ENCODE data around the gene AP1G2.
"Not testable (repeated sequence)": the region's sequence is repeated elsewhere in the genome, so short reads cannot be mapped to it uniquely, and the experiment has no call there.

The AP1G2 gene

DNA sequence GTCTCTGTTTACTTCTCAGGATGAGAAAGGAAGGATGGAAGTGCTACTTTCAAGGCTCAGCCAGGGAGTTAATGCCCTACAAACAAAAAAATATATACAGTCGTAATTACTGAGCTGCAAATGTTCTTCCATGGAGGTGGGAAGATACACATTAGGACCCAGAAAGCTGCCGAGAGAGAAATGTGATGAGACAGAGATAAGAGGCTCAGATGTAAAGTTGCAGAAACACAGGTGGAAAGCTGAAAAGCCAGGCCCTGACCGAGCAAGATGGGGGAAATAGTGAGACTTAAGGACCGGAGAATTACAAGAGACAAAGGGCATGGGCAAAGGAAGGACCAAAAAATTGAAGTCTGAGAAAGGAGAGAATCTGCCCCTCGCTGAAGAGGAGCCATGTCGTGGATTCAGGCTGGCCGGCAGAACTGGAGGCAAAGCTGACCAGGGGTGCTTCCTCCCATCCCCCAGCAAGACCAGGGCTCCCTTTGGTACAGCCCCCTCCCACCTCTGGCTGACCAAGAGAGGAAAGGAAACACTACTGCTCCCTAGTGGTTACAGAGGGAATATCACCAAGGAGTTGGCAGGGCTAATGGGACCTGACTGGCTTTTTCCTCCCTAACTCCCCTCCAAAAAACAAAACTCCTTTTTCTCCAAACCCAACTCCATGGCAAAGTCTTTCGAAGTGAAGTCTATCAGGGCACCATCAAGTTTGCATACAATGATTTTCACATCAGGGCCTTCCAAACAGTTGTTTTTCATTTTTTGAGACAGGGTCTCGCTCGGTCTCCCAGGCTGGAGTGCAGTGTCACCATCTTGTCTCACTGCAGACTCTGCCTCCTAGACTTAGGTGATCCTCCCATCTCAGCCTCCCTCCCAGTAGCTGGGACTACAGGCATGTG is 28.1 kb downstream of the AP1G2 start:
- DNase-seq (ENCODE audit: low read depth, low spot score), result no peak

DNA sequence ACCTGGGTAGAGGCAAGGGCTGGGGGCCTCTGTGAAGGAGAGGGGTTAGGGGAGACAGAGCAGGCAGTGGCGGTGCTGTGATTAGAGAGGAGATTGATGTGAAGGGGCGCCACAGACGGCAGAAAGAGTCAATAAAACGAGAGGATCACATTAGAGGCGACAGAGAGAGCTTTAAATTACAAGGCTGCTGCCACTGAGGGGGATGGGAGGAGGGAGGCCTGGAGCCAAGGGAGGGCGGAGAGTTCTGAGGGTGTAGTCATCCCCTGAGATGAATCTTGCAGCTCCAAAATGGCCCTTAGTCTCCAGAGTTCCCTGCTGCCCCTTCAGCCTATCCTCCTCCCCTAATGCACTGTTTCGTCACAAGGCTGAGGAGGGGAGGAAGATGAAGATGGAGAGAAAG is 28.8 kb downstream of the AP1G2 start:
- DNase-seq (ENCODE audit: low read depth, low spot score), result no peak

DNA sequence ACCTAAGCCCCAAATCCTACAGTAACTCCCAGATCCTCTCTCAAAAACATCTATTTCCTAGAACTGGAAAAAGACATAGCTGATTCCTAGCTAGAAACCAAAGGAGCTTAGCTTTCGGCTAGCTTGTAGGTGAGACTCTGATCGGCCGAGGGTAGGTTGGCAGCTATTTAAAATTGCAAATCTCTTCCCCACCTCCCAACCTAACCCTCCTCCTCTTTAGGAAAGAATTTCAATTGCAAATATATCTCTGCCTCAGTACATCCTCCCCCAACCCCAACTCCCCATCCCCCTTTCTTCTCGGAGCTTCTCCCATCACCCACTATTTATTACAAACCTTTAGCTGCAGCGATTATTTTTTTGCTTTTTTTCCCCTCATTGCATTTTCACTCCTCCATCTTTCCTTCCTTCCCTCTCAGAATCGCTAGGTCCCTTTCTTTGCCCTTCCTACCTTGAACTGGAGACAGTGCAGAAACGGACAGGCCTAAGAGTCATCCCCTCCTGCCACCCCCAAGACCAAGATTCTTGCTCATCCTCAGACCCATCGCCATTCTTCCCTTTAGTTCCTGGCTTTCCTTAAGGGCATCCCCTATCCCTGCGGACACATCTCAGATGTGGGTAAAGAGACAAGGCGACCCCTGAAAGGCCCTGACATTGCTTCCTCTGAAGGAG is 29.4 kb downstream of the AP1G2 start:
- no peak for DNase-seq (ENCODE audit: low read depth, low spot score)

DNA sequence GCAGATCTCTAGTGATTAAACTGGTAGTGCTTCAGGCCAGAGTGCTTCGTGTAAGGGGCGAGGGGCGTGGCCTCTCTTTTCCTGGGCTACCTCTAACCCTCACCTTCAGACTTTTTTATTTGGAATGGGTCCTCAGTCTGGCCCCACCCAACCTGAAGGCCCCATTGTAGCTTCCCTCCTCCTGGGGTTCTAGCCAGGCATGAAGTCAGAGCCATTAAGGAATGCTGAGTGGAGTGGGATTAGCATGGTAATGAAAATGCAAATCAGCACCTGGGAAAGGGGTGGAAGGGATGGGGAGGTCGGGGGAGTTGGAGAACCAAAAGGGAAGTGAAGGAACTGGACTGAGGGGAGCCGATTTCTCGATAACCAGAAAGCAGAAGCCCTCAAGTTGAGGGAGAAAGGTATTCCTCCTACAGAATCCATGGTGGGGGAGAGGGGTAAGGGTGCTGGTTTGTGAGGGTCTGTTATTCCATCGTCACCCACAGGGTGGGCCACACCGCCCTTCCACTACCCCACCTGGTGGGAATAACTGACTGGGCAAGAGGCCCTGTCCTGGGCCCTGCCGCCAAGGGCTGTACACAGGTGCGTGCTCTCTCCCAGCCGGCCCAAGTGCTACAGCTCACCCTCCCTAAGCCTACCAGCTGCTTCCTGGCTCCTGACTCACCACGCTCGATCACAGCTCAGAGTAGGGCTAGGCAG is 30.1 kb downstream of the AP1G2 start:
- no peak for DNase-seq (ENCODE audit: low read depth, low spot score)

DNA sequence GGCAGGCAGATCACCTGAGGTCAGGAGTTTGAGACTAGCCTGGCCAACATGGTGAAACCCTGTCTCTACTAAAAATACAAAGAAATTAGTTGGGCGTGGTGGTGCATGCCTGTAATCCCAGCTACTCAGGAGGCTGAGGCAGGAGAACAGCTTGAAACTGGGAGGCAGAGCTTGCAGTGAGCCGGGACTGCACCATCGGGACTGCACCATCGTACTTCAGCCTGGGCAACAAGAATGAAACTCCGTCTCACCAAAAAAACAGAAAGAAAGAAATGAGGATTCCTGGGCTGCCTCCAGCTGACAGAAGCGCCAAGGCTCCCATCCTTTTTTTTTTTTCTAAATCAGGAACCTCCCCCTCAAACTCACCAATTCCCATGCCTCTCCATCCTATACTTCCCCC is 30.7 kb downstream of the AP1G2 start:
- not testable (repeated sequence) for DNase-seq (ENCODE audit: low read depth, low spot score)

DNA sequence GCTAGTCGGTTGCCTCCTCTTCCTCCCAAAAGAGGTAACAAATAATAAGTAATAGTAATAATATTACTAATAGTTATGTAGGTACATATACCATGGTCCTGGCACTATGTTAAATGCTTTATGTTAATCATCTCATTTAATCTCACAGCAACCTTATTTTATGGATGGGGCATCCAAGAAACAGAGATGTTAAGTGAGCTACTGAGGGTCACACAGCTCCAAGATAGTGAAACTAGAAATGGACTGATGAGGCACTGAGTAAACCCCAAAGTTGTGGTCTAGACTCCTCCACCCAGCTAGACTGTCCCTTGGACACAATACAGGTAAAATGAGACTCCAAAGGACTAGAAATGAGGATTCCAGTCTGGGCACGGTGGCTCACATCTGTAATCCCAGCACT is 31.1 kb downstream of the AP1G2 start:
- DNase-seq (ENCODE audit: low read depth, low spot score), result no peak

DNA sequence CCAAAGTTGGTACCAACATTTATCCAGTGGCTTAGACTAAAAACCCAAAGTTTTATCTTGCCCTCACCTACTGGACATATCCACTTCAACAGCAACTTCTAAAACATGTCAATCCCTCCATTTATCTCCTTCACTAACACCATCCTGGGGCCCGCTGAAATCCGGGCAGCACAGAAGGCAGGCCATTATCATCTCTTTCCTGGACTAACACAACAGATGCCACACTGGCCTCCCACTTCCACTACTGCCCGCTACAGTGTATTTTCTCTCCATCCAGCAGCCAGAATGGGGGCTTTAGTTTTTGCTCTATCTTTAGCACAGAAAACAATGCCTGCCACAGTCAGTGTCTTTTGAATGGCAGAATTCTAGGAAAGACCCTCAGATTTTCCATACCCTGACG is 31.6 kb downstream of the AP1G2 start:
- DNase-seq (ENCODE audit: low read depth, low spot score), result no peak

DNA sequence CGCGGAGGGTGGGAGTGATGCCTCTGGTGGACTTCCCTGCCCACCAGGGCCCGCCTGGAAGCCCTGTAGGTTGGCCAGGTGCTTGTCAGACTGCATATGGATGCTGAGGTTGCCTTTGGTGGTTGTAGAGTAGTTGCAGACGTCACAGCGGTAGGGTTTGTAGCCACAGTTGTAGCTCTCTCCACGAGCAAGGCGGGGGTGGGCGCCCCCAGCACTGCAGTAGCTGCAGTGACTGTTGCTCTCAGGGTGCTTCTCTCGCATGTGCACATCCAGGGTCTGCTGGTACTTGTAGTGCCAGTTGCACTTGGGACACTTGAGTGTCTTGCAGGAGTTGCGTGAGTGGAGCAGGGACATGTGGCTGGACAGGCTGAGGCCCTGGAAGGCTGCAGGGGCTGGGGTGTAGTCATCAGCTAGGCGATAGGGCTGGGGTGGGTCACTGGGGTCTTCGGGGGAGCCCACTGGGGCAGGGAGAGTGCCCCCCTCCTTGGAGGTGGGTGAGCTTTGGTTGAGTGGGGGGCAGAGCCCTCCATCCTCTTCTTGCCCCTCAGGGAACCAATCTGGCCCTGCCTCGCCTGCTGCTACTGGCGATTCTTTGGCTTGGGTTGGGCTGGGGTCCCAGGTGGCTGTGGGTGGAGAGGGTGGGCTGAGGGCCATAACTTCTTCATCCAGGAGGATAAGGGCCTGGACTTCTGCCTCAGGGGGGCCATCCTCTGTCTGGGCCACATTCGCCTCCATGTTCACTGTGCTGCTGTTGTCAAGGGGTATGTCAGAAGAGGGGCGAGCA is 33.7 kb downstream of the AP1G2 start:
- DNase-seq (ENCODE audit: low read depth, low spot score), result no peak

DNA sequence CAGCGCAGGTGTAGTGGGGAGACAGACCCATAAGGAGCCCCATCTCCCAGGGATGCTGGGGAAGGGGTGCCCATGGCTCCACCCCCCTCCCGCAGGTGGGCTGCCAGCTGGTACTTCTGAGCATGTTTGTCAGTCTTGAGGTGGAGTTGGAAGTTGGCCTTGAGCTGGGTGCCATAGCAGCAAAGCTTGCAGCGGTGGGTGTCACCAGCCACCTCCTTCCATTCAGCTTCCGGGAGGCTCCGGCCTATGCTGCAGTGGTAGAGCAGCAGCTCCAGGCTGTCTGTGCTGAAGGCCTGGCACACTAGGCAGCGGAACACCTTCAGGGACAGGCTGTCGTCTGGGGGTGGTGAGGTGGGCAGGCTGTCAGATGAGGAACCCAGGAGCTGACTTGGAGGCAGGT is 34.9 kb downstream of the AP1G2 start:
- DNase-seq (ENCODE audit: low read depth, low spot score), result no peak

DNA sequence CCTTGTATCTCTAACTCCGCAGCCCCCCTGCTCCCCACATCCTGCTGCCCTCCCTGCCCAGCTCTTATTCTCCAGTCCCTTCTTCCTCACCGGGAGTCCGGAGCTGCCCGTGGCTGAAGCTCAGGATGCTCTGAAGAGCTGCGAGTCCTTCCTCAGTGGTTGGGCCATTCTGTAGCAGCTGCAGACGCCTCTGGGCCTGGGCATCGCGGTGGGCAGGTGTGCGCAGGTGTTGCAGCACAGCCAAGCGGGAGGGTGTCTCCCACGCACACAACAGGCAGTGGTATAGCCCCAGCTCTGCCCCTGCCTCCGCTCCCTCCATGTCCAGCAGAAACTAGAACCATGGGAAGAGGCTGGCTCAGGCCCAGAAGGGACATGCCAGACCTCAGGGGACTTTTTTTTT is 36.2 kb downstream of the AP1G2 start:
- no peak for DNase-seq (ENCODE audit: low read depth, low spot score)

DNA sequence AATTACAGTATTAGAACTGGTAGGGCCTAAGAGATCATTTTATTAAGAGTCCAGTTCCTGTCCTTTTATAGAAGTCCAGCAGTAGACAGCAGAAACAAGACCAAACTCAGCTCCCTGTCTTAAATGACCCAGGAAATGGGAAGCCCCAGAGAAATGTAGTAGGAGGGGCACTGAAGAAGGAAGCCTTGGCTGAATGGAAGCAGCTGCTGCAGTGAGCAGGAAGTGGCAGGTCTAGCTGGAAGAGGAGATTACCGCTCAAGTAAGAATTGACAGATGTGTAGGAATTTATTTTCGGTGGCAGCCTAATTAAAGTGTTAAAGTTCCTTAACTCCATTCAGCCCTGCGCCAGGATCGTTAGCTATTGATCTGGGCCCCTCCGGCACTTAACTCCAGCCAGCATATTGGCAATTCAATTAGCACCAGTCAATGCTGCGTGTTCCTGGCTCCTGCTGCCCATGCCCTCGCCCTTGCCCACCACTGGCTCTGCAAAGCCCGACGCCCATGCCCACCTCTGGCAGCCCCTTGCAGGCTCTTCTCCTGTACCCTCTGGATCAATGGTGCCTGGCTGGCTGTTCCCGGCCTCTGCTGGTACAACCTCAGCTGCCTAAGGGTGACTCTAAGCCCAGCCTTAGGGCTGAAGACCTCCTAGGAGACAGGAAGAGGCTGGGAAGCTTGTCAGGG is 37.1 kb downstream of the AP1G2 start:
- DNase-seq (ENCODE audit: low read depth, low spot score), result no peak

DNA sequence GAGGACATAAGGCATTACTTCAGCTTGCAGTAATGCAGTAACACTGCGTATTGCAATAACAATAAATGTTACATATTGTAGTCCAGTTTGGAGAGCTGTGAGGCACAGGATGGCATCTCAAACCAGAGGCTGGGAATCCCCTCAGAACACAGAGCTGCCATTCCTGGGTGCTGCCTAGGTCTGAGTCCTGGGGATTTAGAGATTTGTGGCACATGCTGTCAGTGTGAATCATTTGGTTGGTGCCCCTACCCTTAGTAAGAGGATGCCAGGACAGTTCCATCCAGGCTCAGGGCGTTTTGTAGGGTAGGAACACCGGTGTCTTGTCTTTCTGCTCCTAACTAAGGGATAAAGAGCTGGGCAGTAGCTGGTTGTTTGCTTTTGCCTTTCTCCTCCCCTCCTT is 38.6 kb downstream of the AP1G2 start:
- DNase-seq (ENCODE audit: low read depth, low spot score), result no peak

DNA sequence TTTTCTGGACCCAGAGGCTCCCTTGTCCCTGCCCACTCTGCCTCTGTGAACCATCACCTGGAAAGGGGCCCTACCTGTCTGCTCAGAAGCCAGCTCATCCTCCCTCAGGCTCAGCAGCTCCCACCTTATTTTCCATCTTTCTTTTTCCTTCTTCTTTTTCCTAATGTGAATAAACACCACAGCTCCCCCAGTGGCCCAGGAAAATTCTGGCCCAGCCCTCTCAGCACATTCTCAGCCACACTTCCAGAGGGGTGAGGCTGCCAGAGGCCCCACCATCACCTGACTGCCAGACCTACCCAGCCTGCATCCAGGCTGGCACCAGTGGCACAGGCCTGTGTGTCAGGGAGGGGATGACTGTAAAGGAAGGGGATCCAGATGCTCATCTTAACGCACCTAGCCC is 39.0 kb downstream of the AP1G2 start:
- no peak for DNase-seq (ENCODE audit: low read depth, low spot score)

DNA sequence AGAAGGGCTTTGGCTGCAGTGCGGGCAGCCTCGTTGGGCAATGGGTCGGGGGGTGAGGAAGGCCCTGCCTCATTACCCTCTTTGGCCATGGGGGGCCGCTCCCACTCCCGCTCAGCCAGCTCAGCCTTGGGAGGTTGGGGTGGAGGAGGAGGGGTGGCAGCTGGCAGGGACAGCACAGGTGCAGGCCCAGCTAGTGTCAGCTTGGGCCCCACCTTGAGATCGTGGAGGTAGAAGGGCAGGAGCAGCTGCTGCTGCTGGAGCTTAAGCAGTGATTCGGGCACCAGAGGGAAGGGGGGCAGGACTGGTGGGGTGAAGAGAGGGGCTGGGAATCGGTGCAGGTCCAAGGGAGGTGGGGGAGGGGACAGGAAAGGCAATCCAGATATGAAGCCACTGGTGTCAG is 42.0 kb downstream of the AP1G2 start:
- DNase-seq (ENCODE audit: low read depth, low spot score), result no peak

DNA sequence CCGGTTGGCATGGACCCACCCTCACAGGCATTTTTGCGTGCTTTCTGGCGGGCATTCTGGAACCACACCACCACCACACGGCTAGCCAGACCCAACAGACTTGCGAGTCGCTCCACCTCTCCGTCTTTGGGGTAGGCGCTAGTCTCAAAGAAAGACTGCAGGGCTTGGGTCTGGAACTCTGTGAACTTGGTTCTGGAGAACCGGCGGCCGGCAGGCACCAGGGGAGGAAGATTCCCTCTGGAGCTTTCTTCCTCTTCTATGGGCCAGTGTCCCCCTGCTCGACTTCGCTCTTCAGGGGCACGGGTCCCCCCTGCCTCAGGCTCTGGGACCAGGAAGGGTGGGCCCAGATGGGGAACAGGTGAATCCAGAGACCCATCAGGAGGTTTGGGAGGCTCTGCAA is 42.6 kb downstream of the AP1G2 start:
- DNase-seq (ENCODE audit: low read depth, low spot score), result no peak

DNA sequence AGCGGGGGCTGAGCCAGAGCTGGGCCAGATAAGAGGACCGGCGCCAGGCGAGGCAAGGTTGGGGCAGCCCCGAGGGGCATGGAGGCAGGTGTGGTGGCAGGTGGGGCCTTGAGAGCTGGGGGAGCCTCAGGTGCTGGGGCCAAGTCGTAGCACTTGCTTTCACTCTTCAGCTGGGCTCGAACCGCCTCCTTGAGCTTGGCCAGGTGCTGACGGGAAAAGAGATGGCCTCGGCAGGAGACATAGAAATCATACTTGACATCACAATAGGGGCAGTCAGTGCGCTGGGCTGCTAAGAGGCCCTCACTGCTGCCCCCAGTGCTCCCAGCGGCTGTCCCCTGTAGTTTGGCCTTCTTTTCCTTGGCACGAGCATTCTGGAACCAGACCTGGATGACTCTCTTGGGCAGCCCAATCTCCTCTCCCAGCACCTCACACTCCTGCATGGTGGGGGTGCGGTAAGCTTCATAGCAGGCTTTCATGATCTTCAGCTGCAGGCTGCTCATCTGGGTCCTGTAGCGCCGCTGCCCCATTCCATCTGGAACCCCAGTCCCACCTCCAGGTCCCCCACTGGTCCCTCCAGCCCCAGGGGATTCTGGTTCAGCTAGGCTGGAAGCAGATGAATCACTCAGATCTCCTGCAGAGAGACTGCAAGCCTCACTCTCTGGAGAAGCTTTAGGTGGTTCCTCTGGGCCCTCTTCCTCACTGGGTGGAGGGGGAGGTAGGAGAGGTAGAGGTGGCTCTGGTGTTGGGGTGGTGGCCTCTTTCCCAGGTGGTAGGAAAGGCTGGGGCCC is 44.2 kb downstream of the AP1G2 start:
- no peak for DNase-seq (ENCODE audit: low read depth, low spot score)

DNA sequence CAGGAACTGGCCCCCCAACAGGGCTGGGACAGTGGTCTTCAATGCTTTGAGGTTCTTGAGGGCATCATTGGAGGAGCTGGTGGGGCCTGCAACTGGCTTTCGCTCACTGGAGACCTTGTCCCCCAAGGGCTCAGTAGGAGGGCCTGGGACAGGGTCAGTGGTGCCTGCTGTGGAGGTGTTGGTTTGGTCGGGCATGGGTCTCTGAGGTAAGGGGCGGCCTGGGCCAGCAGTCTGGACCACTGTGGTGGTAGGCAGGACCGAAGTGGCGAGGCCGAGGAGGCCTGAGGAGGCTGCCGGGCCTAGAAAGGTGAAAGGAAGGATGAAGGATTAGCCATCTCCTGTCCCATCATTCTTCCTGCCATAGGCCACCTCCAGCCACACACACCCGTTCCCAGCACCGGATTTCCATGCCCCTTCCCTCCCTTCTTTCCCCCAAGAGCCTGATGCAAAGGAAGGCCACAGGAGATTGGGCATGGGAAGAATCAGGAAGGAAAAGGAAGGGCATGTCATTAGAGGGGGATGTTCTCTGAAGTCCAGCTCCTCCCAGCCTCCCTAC is 44.9 kb downstream of the AP1G2 start:
- DNase-seq (ENCODE audit: low read depth, low spot score), result no peak

DNA sequence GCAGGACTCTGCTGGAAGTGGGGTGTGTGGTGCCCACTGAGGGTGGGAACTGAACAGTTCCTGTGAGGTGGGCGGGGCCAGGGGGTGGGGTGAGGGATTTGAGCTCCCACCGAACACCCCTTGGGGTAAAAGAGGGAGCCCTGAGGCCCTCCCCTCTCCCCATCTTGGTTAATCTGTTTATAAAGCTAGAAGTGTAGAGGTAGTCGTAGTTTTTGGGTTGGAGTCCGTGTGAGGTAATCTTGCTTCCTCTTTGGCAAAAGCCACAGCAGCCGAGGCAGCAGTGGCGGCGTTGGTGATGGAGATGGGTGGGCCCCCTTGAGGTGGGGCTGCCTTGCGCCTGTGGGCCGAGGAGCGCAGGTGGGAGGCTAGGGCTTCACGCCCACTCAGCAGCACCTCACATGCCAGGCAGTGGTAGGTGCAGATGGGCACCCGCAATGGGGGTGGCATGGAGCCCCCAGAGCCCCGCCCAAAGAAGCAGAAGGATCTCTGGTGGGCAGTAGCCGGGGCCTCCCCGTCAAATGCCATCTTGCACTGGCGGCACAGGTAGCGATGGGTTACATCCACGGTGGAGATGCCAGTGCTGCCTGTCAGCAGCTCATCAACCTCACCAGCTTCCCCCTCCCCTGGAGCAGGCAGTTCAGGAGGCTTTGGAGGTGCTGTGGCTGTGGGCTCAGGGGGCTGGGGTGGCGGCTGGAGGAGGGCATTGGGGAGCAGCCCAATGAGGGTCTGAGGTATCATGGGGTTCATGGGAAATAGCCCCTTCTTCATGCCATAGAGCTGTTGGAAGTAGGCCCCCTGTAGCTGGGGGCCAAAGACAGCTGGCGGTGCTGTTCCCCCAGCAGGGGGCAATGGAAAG is 45.6 kb downstream of the AP1G2 start:
- DNase-seq (ENCODE audit: low read depth, low spot score), result no peak

DNA sequence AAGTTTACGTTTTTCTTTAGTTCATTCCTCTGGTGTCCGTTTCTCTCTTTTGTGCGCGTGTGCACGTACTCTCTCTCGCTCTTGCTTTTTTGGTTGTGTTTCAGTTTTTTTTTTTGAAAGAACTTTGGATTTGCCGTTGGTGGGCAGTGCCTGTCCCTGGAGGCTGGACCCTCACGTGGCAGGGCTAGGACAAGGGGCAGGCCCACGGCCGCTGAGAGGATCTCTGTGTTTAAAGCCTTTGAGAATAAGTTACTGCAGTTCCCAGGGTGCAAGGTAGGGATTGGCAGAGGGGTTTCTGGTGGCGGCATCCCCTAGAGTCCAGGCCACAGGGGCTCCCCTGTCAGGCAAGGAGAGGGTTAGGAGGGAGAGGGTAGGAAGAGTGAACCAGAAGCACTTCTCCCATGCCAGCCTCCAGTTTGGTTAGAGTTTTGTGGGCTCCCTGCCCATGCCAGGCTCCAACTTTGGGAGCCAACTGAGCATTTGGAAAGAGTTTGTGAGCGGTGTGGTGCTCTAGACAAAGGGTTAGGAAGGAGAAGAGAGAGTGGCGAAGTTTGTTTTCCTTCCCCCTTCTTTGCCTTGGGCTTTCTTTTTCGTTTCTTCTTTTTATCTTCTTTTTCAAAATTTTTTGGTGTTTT is 46.6 kb downstream of the AP1G2 start:
- no peak for DNase-seq (ENCODE audit: low read depth, low spot score)

Measured in smooth muscle cell of the brain vasculature (primary cell).